Naive thymus-derived CD8-positive, alpha-beta T cell (primary cell): ENCODE results near the gene GRIK4. TPM values are rescaled to one million over a fixed set of nuclear protein-coding genes. Genes with fewer than 3 reads are reported as not detected.
"Not testable (repeated sequence)": the region's sequence is repeated elsewhere in the genome, so short reads cannot be mapped to it uniquely, and the experiment has no call there.

Experiments used
- ATAC-seq, 2 donors: fragments of 150-1000 bp; cut with Tn5 transposase in 1 of 2; sonication (Bioruptor Pico), chemical (Tn5 transposase) in 1 of 2; 1 replicate in 1 of 2; 2 replicates in 1 of 2; pipeline ENCODE4 v1.10.0; 2021; ENCODE audit warnings: mild to moderate bottlenecking in 2 of 2, moderate library complexity in 2 of 2
- POLR2A ChIA-PET: fragments of 350-600 bp; sonication (Branson Sonifier 250); formaldehyde crosslinking; loops from one replicate; lab custom pipeline; 2021; ENCODE audit warnings: antibody characterized with exemption; lab: Charles Lee
- DNase-seq, 10 donors: peaks; one replicate each; pipeline versions ENCODE4 v3.0.0 to v3.0.0-alpha.2; 2020 to 2022
- H3K27ac Mint-ChIP-seq, 10 donors: one replicate each; pipeline ENCODE4 v1.8.0; 2020 to 2022; ENCODE audit warnings: mild to moderate bottlenecking in 10 of 10, mixed read lengths in 10 of 10, moderate library complexity in 4 of 10, inconsistent platforms in 1 of 10
- H3K27me3 Mint-ChIP-seq, 5 donors: one replicate each; pipeline ENCODE4 v1.8.0; 2021 to 2022; ENCODE audit warnings: mixed read lengths in 5 of 5
- H3K36me3 Mint-ChIP-seq, 3 donors: one replicate each; pipeline ENCODE4 v1.8.0; 2020 to 2022; ENCODE audit warnings: mixed read lengths in 3 of 3, mild to moderate bottlenecking in 2 of 3, inconsistent platforms in 1 of 3
- H3K4me1 Mint-ChIP-seq, 4 donors: one replicate each; pipeline ENCODE4 v1.8.0; 2021 to 2022; ENCODE audit warnings: mixed read lengths in 4 of 4
- H3K4me3 Mint-ChIP-seq, 10 donors: one replicate each; pipeline ENCODE4 v1.8.0; 2020 to 2022; ENCODE audit warnings: mild to moderate bottlenecking in 10 of 10, mixed read lengths in 10 of 10, moderate library complexity in 6 of 10, inconsistent platforms in 1 of 10
- H3K9me3 Mint-ChIP-seq, 9 donors: one replicate each; pipeline ENCODE4 v1.8.0; 2020 to 2022; ENCODE audit warnings: mixed read lengths in 9 of 9, mild to moderate bottlenecking in 3 of 9, inconsistent platforms in 1 of 9, moderate library complexity in 1 of 9
- polyA plus RNA-seq, 3 donors: library from polyadenylated mRNA; unstranded; fragments of 300-500 nt; fragmentation: Illumina TruSeq; gene quantifications; one replicate each; pipeline ENCODE4 v1.2.3, GENCODE V29; 2021
- total RNA-seq, 8 experiments: library from RNA in 2 of 8; stranded (reverse) in 2 of 8; gene quantifications; one replicate each; pipeline ENCODE4 v1.2.3 and lab custom pipeline; 2021 to 2026

GRIK4 gene
- total and polyA plus RNA-seq, 5 experiments from 2014 or later = not detected

GRCh38 chr11:120752668-120753067, 241.1 kb downstream of the GRIK4 start:
- DNase-seq (no peak), ATAC-seq (no peak)
- Mint-ChIP-seq H3K36me3 (no peaks in the 10 kb centered on the region), H3K4me1 (peaks cover 0 to 2% (median 0%) of the 10 kb centered on the region in 4 donors), H3K27ac (peak overlapping the region in 1 of 10 donors; percentile 32), H3K4me3 (no peak overlapping the region), H3K27me3 (peaks cover 2 to 23% (median 6%) of the 10 kb centered on the region in 5 donors), H3K9me3 (no peaks in the 10 kb centered on the region)
- POLR2A ChIA-PET = no interaction called here

- Mint-ChIP-seq H3K36me3 (no peaks in the 10 kb centered on the region), H3K9me3 (peaks cover 0 to 2% (median 0%) of the 10 kb centered on the region in 9 donors), H3K27ac (no peak overlapping the region), H3K27me3 (peaks cover 0 to 12% (median under 1%) of the 10 kb centered on the region in 5 donors), H3K4me3 (no peak overlapping the region), H3K4me1 (no peaks in the 10 kb centered on the region)
- no peak for DNase-seq
- no peak for ATAC-seq
- POLR2A ChIA-PET = no interaction called here
These were observed 245.4 kb downstream of the GRIK4 start for GRCh38 chr11:120756931-120757330.

- ATAC-seq (no peak), DNase-seq (no peak)
- H3K4me3 Mint-ChIP-seq = no peak overlapping the region
- H3K27ac Mint-ChIP-seq = no peak overlapping the region
- POLR2A ChIA-PET = no interaction called here
- no peaks in the 10 kb centered on the region for H3K36me3 Mint-ChIP-seq
- H3K9me3 Mint-ChIP-seq = peaks cover 0 to 12% (median under 1%) of the 10 kb centered on the region in 9 donors
- no peaks in the 10 kb centered on the region for H3K4me1 Mint-ChIP-seq
- H3K27me3 Mint-ChIP-seq = peaks cover under 1 to 12% (median 9%) of the 10 kb centered on the region in 5 donors
These were observed 247.5 kb downstream of the GRIK4 start for GRCh38 chr11:120759046-120759445.

- H3K4me1 Mint-ChIP-seq, ATAC-seq, POLR2A ChIA-PET, H3K27ac Mint-ChIP-seq, DNase-seq, H3K4me3 Mint-ChIP-seq: not testable (repeated sequence)
- Mint-ChIP-seq H3K27me3 (peaks cover 10 to 48% (median 25%) of the 10 kb centered on the region in 5 donors), H3K9me3 (peaks cover 3 to 32% (median 16%) of the 10 kb centered on the region in 9 donors), H3K36me3 (peaks cover 0 to 26% (median 2%) of the 10 kb centered on the region in 3 donors)
These were observed 254.2 kb downstream of the GRIK4 start for GRCh38 chr11:120765710-120766109.

GRCh38 chr11:120766318-120766717, 254.8 kb downstream of the GRIK4 start:
- ATAC-seq (no peak), DNase-seq (no peak)
- Mint-ChIP-seq H3K4me1 (no peaks in the 10 kb centered on the region), H3K9me3 (peaks cover 4 to 32% (median 16%) of the 10 kb centered on the region in 9 donors), H3K27me3 (peaks cover 10 to 54% (median 28%) of the 10 kb centered on the region in 5 donors), H3K4me3 (no peak overlapping the region), H3K36me3 (peaks cover 0 to 26% (median 2%) of the 10 kb centered on the region in 3 donors), H3K27ac (no peak overlapping the region)
- POLR2A ChIA-PET = no interaction called here

- Mint-ChIP-seq H3K36me3 (peaks cover 0 to 26% (median 2%) of the 10 kb centered on the region in 3 donors), H3K9me3 (peaks cover 4 to 31% (median 13%) of the 10 kb centered on the region in 9 donors), H3K27me3 (peaks cover 13 to 59% (median 26%) of the 10 kb centered on the region in 5 donors), H3K4me3 (no peak overlapping the region), H3K4me1 (no peaks in the 10 kb centered on the region), H3K27ac (no peak overlapping the region)
- DNase-seq (no peak), ATAC-seq (no peak)
- POLR2A ChIA-PET = interaction anchor here (0.6 kb wide), 1 partner anchor 565 kb away, joined by 3 read pairs; no protein-coding TSS in a partner anchor
These were observed 257.4 kb downstream of the GRIK4 start for GRCh38 chr11:120768949-120769348.

- ATAC-seq (no peak), DNase-seq (no peak)
- Mint-ChIP-seq H3K27ac (no peak overlapping the region), H3K27me3 (peaks cover 9 to 54% (median 21%) of the 10 kb centered on the region in 5 donors), H3K9me3 (peaks cover 0 to 29% (median 12%) of the 10 kb centered on the region in 9 donors), H3K4me3 (no peak overlapping the region), H3K4me1 (no peaks in the 10 kb centered on the region), H3K36me3 (peaks cover 0 to 23% (median 2%) of the 10 kb centered on the region in 3 donors)
- POLR2A ChIA-PET = no interaction called here
These were observed 258.4 kb downstream of the GRIK4 start for GRCh38 chr11:120769906-120770305.

GRCh38 chr11:120771551-120772060, 260.1 kb downstream of the GRIK4 start:
- DNase-seq (no peak), ATAC-seq (no peak)
- no peaks in the 10 kb centered on the region for H3K4me1 Mint-ChIP-seq
- no peak overlapping the region for H3K4me3 Mint-ChIP-seq
- peaks cover 0 to 19% (median 2%) of the 10 kb centered on the region in 3 donors for H3K36me3 Mint-ChIP-seq
- POLR2A ChIA-PET = no interaction called here
- H3K9me3 Mint-ChIP-seq = peaks cover 0 to 24% (median 12%) of the 10 kb centered on the region in 9 donors
- H3K27ac Mint-ChIP-seq = no peak overlapping the region
- peaks cover 6 to 43% (median 16%) of the 10 kb centered on the region in 5 donors for H3K27me3 Mint-ChIP-seq

- Mint-ChIP-seq H3K4me3 (no peak overlapping the region), H3K36me3 (peaks cover 0 to 6% (median 0%) of the 10 kb centered on the region in 3 donors), H3K27ac (no peak overlapping the region), H3K9me3 (peaks cover 0 to 6% (median 5%) of the 10 kb centered on the region in 9 donors), H3K27me3 (peaks cover 6 to 34% (median 18%) of the 10 kb centered on the region in 5 donors), H3K4me1 (no peaks in the 10 kb centered on the region)
- ATAC-seq (no peak), DNase-seq (no peak)
- POLR2A ChIA-PET = no interaction called here
These were observed 262.0 kb downstream of the GRIK4 start for GRCh38 chr11:120773501-120774031.

- POLR2A ChIA-PET = no interaction called here
- Mint-ChIP-seq H3K27me3 (peaks cover 7 to 34% (median 17%) of the 10 kb centered on the region in 5 donors), H3K9me3 (peaks cover 0 to 4% (median 0%) of the 10 kb centered on the region in 9 donors), H3K4me3 (no peak overlapping the region), H3K27ac (no peak overlapping the region), H3K4me1 (no peaks in the 10 kb centered on the region), H3K36me3 (no peaks in the 10 kb centered on the region)
- ATAC-seq (no peak), DNase-seq (no peak)
These were observed 263.2 kb downstream of the GRIK4 start for GRCh38 chr11:120774591-120775386.

GRCh38 chr11:120775986-120776951, 264.7 kb downstream of the GRIK4 start:
- ATAC-seq (no peak), DNase-seq (no peak)
- H3K27ac Mint-ChIP-seq = no peak overlapping the region
- H3K4me3 Mint-ChIP-seq = no peak overlapping the region
- H3K36me3 Mint-ChIP-seq = no peaks in the 10 kb centered on the region
- POLR2A ChIA-PET = no interaction called here
- H3K27me3 Mint-ChIP-seq = peaks cover 5 to 26% (median 15%) of the 10 kb centered on the region in 5 donors
- H3K4me1 Mint-ChIP-seq = no peaks in the 10 kb centered on the region
- peaks cover 0 to 4% (median 0%) of the 10 kb centered on the region in 9 donors for H3K9me3 Mint-ChIP-seq
